ENCODE results near the gene GLRX3. TPM values are rescaled to one million over a fixed set of nuclear protein-coding genes. Genes with fewer than 3 reads are reported as not detected.
"Not testable (repeated sequence)": the region's sequence is repeated elsewhere in the genome, so short reads cannot be mapped to it uniquely, and the experiment has no call there.

The GLRX3 gene
- 10 to 100 TPM; 25.5 to 62.3 (median 46.1) TPM for total RNA-seq
- polyA plus RNA-seq: 10 to 100 TPM; 36.2 to 58.3 TPM
- long read RNA-seq, donor 1, transcript GLRX3-202 (12 exons, 3,827 nt): minor isoform, 18 of 164 reads
- long read RNA-seq, donor 1, transcript GLRX3-201 (11 exons, 1,302 nt): major isoform, 116 of 164 reads
- long read RNA-seq, donor 1, partial matches to known transcripts: 8 of 164 reads
- long read RNA-seq, donor 1, other reads (novel, unspliced or antisense): 22 of 164 reads
- long read RNA-seq, donor 2, transcript GLRX3-201 (11 exons, 1,302 nt): major isoform, 49 of 94 reads
- long read RNA-seq, donor 2, transcript GLRX3-202 (12 exons, 3,827 nt): minor isoform, 16 of 94 reads
- long read RNA-seq, donor 2, partial matches to known transcripts: 25 of 94 reads
- long read RNA-seq, donor 2, other reads (novel, unspliced or antisense): 0 of 94 reads
- long read RNA-seq, donor 3, transcript GLRX3-202 (12 exons, 3,827 nt): minor isoform, 11 of 75 reads
- long read RNA-seq, donor 3, transcript GLRX3-201 (11 exons, 1,302 nt): major isoform, 42 of 75 reads
- long read RNA-seq, donor 3, partial matches to known transcripts: 9 of 75 reads
- long read RNA-seq, donor 3, other reads (novel, unspliced or antisense): 12 of 75 reads

GRCh38 chr10:130136226-130137089 is at the start of gene GLRX3:
Gene GLRX3, plus strand, starts transcription at chr10:130136391. Its CDS starts 30 bp downstream, at chr10:130136421.
- 1% methylated on average over 67 to 96 of the region's 96 CpGs for WGBS, 3 donors
- TF ChIP-seq CTCF (IDR thresholded peaks at IDR 0.05) (no peak), POLR2A (IDR thresholded peaks at IDR 0.05) (peak; percentile 46), EP300 (IDR thresholded peaks at IDR 0.05) (no peak)
- Histone ChIP-seq H3K4me1 (ENCODE audit: insufficient read depth) (peaks cover 18% of the 10 kb centered on the region), H3K9me3 (no peaks in the 10 kb centered on the region), H3K4me3 (peak within 1 kb of the TSS; percentile 94), H3K36me3 (no peaks in the 10 kb centered on the region), H3K27me3 (no peaks in the 10 kb centered on the region), H3K27ac (peak within 1 kb of the TSS in 1 of 2 donors; percentile 58)
- peak; percentile 82 to 92 (median 88) for DNase-seq
- intact Hi-C loops (cut with DNase I): loop anchor here in 1 of 4 donors (2.0 kb wide), 1 partner anchor 26 kb away; the partner anchor contains the start of gene C10orf143

- H3K27ac ChIP-seq; H3K4me3 ChIP-seq; DNase-seq; H3K27me3 ChIP-seq; H3K4me1 ChIP-seq (ENCODE audit: insufficient read depth); H3K36me3 ChIP-seq; intact Hi-C loops (cut with DNase I); H3K9me3 ChIP-seq: not testable (repeated sequence)
- WGBS, 3 donors: 90 to 93% (median 93%) methylated on average over 4 to 5 of the region's 5 CpGs
These were observed 45.6 kb upstream of the GLRX3 start for GRCh38 chr10:130090565-130090964.

- H3K4me3 ChIP-seq: no peak overlapping the region
These were observed 36.8 kb upstream of the GLRX3 start for GRCh38 chr10:130099344-130099743.

DNA sequence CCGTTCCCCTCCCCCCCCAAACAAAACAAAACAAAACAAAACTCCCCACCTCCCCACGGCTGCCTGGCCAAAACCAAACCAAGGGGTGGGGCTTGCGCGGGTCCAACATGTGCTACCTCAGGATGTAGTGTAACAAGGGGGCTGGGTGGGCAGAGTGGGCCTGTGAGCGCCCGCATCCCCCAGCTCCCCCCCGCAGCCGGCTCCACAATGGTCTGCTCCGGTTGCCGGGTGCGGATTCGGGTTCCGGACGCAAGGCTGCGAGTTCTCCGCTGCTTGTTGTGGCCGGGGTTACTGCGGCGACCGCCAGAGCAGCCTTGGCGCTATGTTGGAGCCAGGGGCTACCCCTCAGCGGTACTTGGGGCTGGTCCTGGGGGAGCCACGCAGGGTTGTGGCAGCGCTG is 30.5 kb upstream of the GLRX3 start:
- Histone ChIP-seq H3K36me3 (no peaks in the 10 kb centered on the region), H3K27me3 (no peaks in the 10 kb centered on the region), H3K27ac (no peak overlapping the region), H3K4me3 (no peak overlapping the region), H3K9me3 (no peaks in the 10 kb centered on the region), H3K4me1 (ENCODE audit: insufficient read depth) (peaks cover 6% of the 10 kb centered on the region)
- 64 to 73% (median 71%) methylated on average over 24 of the region's 24 CpGs for WGBS, 3 donors
- no peak for TF ChIP-seq EP300 (IDR thresholded peaks at IDR 0.05)
- TF ChIP-seq CTCF (IDR thresholded peaks at IDR 0.05): no peak
- no peak for TF ChIP-seq POLR2A (IDR thresholded peaks at IDR 0.05)
- intact Hi-C loops (cut with DNase I): no loop called here
- DNase-seq: no peak

More at GRCh38 chr10:130099344-130099743, 36.8 kb upstream of the GLRX3 start:
- 92 to 94% (median 93%) methylated on average over 6 of the region's 6 CpGs for WGBS, 3 donors
- H3K27ac ChIP-seq: no peak overlapping the region
- DNase-seq: no peak
- TF ChIP-seq POLR2A (IDR thresholded peaks at IDR 0.05): no peak
- no peak for TF ChIP-seq EP300 (IDR thresholded peaks at IDR 0.05)
- no peak for TF ChIP-seq CTCF (IDR thresholded peaks at IDR 0.05)
- no peaks in the 10 kb centered on the region for H3K27me3 ChIP-seq
- intact Hi-C loops (cut with DNase I): no loop called here
- no peaks in the 10 kb centered on the region for H3K36me3 ChIP-seq
- no peaks in the 10 kb centered on the region for H3K4me1 ChIP-seq (ENCODE audit: insufficient read depth)
- H3K9me3 ChIP-seq: no peaks in the 10 kb centered on the region

DNA sequence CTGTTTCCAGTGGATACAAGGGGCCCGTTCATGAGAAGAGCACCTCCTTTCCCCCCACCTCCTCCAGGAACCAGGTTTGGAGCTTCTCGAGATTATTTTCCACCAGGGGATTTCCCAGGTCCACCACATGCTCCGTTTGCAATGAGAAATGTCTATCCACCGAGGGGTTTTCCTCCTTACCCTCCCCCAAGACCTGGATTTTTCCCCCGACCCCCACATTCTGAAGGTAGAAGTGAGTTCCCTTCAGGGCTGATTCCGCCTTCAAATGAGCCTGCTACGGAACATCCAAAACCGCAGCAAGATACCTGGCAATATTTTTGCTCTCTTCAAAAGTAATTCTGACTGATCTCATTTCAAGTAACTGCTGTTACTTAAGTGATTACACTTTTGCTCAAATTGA is 28.0 kb upstream of the GLRX3 start:
- H3K36me3 ChIP-seq; H3K27ac ChIP-seq; H3K9me3 ChIP-seq; H3K4me1 ChIP-seq (ENCODE audit: insufficient read depth); DNase-seq; H3K27me3 ChIP-seq; H3K4me3 ChIP-seq; intact Hi-C loops (cut with DNase I): not testable (repeated sequence)
- WGBS, 3 donors: 80 to 89% (median 88%) methylated on average over 8 of the region's 8 CpGs
